GM21529 (cell line): ENCODE results near the gene ZDHHC7.
A peak's percentile ranks its signal among the peaks of the same experiment; 100 is the strongest.

Experiments
- ATAC-seq: cut with Tn5 transposase; IDR thresholded peaks from one replicate; pipeline ENCODE4 v1.9.1; 2021; ENCODE audit not compliant: unreplicated experiment

ZDHHC7 gene

DNA sequence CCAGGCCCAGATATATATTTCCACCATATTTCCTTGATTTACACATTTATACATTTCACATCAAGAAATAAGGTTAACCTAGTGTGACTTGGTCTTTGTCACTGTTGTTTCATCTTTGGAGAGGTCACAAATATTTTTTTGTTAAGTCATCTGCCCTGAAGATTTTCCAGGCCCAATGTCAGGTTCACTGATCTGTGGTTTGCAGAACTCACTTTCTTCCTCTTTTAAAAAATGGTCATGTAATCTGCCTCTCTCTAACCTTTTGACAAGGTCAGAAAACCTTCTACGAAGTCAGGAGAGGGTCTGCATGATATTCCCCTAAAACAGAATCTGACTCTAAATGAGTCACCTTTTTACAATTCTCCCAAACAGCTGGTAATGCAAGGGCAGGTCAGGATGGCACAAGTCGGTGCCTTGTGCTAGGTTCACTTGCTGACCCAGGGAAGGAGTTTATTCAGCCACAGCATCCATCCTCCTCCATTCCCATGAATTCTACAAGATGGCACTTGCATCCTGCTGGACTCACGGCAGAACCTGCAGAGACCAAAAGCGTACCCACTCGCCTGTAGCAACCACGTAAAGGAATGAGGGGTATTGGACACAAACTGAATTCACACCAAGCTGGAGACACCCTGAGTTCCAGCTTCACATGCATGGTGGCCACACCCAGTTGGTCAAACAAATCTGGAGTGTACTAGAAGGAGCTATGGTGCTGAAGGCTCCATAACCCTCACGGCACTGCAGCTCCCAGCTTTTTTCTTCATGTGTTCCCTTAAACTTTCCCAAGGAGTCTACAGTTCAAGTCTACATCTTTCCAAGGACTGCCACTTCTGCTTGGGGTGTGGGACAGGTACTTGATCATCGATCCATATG lies 14.7 kb upstream of the ZDHHC7 start:
- no peak for ATAC-seq

DNA sequence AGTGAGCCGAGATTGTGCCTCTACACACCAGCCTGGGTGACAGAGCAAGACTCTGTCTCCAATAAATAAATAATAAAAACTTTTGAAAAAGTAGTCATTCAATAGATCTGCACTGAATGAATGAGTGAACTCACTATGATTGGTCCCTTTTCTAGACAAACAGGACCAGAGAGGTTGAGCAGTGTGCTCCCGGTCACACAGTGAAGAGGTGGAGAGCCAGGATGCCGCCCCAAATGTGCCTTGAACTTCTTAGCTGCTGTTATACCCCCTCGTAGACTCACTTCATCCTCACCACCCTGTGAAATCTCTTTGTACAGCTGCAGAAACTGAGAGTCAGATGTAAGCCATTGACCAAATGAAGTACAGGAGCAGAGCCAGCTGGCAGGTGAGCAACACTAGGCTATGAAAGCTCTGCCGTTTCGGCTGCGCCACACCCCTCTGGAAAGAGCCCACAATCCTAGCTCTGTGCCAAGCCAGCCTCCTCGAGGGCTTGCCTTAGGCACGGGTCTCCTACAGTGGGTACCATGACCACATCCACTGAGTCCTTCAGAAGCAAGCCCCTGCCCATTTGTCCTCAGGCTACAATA lies 8.4 kb upstream of the ZDHHC7 start:
- ATAC-seq: no peak

DNA sequence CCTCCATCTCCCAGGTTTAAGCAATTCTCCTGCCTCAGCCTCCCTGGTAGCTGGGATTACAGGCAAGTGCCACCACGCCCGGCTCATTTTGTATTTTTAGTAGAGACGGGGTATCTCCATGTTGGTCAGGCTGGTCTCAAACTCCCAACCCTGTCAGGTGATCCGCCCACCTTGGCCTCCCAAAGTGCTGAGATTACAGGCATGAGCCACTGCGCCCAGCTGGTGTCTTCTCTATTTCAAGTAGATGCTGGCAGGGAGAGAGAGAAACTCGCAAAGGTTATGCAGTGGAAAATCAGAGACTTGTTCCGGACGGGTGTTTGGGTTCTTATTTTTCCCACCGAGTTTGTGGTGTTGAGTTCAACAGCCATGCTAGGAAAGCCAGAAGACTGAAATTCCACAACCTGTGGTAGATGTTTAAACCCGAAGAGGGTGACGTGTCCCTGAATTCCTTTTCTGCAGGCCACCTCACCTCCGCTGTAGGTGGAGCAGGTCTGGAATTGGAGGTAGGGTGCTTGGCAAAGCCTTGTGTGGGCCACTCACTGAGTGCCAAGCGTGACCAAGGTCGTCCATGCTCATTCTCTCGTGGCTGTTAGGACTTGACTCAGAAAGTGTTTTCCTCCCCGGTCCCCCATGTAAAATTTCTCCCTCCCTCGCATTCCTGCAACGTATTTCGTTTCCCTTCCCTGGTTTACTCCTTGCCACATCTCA lies 7.3 kb upstream of the ZDHHC7 start:
- ATAC-seq: no peak

DNA sequence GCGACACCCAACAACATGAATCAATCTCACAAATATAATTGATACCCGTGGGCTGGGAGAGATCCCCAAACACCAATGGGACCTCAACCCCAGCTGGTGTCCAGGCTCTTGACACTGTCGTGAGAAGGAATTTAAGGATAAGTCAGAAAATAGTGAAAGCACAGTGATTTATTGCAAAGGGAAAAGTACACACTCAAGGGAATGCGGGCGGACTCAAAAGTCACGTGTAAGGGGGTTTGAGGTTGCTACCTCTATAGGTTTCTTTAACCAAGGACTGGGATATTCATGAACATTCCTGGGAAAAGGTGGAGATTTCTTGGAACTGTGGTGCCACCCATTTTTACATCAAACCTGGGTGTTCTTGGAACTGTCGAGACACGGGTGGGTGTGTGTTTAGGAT lies 6.3 kb upstream of the ZDHHC7 start:
- no peak for ATAC-seq

DNA sequence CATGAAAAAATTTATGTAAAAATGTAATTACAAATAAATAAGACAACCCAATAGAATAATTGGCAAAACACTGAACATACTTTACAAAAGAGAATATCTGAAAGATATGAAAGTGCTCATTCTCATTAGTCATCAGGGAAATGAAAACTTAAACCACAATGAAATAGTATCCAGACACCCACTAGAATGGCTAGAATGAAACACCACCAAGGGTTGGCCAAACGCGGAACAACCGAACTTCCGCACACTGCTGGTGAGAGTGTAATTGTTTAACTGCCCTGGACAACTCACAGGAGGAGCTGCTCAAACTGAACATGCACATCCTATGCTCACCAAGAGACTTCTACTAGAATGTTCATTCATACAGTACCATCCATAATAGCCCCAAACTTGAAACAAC lies 5.8 kb upstream of the ZDHHC7 start:
- ATAC-seq: peak; percentile 61

DNA sequence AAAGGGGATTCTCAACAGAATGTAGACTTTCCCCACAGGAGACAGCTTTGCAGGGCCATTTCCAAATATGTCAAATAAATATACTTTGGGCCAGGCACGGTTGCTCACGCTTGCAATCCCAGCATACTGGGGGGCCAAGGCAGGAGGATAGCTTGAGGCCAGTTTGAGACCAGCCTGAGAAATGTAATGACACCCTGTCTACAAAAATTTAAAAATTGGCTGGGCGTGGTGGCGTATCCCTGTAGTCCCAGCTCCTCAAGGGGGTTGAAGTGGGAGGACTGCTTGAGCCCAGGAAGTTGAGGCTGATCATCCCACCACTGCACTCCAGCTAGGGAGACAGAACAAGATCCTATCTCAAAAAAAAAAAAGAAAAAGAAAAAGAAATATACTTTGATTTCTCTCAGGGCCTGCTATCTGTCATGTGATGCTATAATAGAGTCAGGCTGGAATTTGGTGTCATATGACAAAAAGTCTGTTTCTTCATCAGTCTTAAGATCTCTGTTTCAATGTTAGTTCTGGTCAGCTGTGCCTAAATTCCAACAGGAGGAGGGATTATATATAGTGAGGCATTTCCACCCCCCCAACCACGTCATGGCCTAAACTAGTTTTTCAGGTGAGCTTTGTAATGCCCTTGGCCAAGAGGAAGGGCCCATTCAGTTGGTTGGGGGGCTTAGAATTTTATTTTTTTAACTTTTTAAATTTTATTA lies 4.3 kb upstream of the ZDHHC7 start:
- ATAC-seq: no peak

DNA sequence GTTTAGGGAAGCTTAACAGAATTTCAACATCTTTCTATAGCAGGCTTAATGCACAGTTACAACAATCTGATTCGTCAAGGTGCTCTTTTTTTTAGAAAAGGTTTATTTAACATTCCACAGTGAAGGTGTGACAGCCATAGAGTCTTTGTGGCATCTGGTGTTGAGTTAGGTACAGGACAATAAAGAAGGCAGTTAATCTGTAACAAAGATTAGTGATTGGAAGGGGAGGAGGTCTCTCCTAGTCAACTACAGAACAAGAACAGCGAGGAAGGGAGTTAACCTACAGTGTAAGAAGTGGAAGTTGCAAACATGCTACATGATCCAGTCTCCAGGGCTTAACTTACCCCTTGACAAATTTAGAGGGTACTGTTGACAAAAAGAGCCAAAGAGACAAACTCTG lies 3.0 kb upstream of the ZDHHC7 start:
- ATAC-seq: no peak

DNA sequence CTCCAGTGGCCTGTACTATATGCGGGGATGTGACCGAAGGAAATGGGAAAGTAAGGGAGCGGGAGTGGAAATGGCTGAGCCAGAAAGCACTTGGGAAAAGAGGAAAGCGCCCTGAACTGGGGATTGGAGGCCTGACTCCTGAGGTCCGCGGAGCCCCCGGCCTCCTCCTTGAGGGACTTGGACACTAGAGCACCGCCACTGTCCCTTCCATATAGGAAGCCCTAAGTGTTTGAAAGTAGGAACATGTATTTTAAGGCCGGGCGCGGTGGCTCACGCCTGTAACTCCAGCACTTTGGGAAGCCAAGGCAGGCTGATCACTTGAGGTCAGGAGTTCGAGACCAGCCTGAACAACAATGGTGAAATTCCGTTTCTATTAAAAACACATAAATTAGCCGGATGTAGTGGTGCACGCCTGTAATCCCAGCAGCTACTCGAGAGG lies 530 bp upstream of the ZDHHC7 start:
- peak; percentile 7 for ATAC-seq

DNA sequence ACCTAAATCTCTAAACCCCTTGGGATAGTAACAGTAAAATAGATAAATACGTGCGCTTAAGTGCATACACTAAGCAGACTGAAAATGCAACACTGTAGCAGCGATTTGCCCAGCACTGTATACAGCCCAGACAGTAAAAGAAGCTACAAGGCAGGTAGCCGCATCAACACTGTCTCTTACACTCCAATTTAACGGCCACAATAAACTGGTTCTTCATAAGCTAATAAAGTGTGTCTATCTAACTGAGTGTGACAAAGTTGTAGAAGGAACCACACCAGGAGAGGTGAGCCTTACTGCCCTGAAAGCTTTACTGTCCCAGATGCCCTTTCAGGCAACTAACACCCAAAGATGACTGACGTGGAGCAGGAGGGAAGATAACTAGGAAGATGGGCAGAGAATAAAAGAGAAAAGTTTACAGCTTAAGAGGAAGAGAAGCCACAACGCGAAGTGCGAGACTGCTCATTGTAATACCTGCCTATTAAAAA lies 847 bp downstream of the ZDHHC7 start:
- peak; percentile 15 for ATAC-seq

DNA sequence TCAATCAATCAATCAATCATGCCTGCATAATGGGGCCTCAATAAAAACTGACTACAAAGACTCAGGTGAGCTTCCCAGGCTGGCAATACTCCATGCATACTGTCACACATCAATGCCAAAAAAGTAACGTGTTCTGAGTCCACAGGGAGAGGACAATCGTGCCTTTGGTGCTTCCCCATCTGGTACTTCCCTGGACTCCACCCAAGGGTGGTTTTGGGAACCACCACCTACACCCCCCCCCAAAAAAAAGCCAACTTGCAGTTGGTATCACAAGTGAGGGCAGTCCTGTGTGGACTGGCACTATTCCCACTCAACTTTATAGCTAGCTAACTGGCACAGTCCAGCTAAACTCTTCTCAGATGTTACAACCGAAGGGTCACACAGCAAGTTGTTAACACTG lies 3.1 kb downstream of the ZDHHC7 start:
- ATAC-seq: no peak

DNA sequence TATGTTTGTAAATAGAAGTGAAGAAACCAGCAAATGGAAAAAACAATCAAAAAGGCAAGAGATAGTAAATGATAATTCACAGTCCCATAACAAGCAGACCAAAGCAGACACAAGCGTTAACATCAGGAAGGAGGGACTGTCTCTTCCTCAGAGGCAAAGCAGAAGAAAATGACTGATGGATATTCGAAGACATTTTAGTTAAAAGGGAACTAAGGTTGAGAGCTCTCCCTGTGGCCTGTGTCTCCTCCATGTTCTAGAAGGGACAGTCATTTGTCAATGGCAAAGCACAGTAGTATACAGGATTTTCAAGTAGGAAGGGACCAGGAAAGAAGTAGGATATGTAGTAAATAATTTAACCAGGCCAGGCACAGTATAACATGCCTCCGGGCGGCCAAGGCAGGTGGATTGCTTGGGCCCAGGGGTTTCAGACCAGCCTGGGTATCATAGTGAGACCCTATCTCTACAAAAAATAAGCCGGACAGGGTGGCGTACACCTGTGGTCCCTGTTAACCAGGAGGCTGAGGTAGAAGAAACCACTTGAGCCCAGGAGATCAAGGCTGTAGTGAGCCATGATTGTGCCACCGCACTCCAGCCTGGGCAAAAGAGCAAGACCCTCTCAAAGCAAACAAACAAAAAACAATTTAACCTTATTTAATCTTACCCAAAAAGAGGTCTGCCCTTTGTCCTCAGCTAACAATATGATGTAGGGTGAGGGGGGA lies 3.7 kb downstream of the ZDHHC7 start:
- ATAC-seq: no peak

DNA sequence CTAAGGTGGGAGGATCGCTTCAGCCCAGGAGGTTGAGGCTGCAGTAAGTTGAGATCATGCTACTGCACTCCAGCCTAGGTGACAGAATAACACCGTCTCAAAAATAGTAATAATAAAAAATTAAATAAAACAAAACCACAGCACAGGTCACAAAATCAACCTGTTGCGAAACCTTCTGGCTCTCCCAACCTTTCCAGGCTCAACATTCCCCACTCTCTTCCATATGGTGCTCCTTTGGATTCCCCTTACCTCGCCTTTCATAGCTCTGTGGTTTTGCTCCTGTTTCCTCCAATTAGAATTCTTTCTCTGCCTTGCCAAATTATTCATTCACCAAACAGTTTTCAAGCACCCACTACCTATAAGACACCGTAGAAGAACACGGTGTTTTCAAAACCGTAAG lies 4.7 kb downstream of the ZDHHC7 start:
- ATAC-seq: no peak

DNA sequence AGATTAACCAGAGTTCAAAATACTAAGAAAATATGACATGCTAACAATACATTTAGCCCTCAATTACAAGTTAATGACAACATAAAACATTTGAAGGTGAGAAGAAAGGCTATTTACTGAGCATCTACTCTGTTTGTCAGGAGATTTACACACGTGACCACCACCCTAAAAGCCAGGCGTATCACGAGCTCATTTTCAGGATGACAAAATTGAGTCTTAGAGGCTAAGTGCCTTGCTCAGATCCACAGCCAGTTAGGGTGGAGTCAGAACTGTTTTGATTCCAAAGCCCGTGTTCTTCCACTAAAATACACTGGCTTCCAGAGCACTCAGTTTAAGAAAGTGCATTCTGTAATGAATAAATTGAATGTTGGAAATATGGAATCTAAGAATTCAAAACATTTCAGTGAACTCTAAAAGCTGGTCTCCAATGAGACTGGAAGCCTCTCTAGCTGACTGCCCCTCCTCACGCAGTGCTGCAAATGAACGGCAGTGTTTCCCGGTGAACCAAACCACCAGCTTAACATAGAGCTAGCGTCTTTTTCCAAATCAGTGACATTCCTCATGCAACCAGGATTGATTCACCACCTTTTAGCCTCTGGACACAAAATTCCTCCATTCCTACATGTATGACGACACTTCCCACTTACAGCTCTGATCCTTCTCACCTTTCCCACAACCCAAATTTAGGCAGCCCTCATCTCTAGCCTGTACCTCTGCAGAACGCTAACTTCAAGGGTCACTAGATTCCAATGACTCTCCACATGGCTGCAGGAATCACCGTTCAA lies 5.9 kb downstream of the ZDHHC7 start:
- ATAC-seq: no peak

DNA sequence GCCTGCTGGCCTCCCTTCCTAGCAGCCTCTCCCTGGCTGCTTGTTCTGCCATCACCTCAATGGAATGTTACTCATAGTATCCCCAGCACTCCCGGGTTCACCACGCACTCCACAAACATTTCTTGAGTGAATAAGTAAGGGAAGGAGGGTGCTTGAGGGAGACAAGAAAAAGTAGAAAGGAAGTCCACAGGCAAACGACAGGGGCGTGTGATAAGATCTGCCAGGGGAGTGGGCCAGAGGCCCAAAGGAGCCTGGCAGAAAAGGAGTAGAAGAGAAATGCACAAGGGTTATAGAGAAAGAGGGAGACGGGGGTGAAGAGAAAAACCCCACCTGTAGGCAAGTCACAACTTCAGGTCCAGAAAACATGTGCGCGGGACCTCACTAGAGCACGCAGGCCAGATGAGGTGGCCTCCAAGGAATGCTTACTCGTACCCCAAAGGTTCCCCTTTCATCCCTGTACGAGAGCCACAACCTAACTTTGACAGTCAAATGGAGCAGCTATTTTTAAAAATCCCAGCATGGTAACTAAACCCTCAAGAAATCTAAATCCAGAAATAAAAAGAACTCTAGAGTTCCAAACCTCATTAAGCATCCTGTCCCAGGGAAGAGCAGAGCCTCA lies 6.6 kb downstream of the ZDHHC7 start:
- no peak for ATAC-seq

DNA sequence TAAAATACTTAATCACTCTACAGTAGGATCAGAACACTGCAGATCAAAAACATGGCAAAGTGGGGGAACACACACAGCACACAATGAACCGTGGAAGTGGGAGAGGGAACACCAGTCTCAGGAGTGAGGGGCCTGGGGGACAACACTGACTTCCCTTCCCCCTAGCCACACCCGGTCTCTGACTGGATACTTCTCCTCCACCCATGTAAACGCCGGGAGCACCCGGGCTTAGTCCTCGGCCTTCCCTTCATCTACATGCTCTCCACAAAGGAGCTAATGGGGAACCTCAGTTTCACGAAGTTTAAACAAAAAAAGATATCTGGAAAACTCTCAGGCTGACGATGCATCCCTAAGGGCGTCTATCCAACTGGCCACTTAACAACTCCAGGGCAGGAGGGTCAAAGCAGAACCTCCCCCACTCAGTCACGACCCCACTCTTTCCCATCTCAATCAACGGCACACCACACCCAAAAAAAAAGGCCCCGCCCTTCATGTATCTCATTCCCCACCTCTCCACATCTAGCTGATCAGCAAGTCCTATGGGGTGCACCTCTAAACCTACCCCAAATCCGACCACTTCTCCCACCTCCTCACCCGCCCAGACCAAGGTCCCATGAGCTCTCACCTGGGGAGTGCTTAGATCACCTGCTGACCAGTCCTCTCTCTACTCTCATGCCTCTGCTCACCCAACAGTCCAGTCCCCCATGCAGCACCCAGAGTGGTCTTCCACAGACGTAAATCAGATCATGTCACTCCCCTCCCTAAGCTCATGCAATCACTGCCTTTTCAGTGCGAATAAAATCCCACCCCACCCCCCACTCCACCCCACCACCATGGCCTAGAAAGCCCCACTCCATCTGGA lies 7.4 kb downstream of the ZDHHC7 start:
- ATAC-seq: no peak

DNA sequence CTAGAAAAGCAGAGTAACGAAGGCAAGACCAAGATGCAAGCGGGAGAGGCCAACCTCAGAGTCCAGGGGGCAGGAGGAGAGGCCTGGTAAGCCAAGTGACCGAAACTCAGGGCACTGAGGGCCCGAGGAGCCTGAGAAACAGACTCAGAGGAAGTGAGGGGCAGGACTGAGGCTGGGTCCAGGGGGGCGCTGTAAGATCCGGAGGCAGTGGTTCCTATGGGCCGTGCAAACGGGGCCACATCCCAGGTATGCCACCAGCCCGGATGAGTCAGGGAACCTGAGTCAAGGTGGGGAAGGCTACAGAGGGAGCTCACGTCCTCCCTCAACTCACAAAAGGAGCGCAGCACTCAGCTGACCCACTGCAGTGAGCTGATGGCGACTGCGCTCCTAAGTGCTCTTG lies 8.3 kb downstream of the ZDHHC7 start:
- ATAC-seq: no peak

DNA sequence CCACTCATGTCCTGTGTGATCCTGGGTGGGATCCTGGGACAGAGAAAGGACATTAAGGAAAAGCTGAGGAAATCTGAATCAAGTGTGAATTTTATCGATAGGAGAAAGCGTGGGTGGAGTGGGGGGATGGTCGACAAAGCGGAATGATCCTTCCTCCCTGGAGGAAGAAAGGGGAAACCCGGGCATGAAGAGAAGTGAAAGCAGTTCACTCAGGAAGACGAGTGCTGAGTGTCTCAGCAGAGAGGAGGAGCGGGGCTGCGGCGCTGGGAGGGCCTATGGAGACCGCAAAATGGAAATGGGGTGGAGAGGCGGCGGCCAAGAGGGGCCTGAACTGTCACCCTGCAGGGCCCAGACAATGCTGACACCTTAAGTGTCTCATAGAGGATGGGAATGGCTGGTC lies 8.7 kb downstream of the ZDHHC7 start:
- no peak for ATAC-seq

DNA sequence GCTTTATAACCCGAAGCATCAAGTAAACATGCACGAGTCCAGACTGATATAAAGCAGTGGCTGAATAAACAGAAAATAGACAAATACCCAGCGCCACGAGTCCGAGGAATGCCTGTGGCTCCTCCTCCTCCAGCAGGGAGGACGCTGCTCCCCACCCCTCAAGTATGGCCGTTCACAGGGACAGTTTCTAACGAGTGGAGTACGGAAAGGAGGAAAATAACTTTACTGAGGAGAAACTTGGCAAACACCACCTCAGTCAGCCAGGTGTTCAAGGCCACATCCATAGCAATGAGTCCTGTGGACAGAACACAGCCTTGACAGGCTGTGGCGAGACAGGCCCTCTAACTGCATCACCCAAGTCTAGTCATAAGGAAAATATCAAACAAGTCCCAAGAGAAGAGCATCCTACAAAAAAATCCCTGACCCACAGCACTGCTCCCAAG lies 9.2 kb downstream of the ZDHHC7 start:
- no peak for ATAC-seq
